ENCODE measurements around the gene SPEM2. TPM values are rescaled to one million over a fixed set of nuclear protein-coding genes. Genes with fewer than 3 reads are reported as not detected.

SPEM2 gene
- total RNA-seq, 1 experiment from 2014 or later = not detected

- Histone ChIP-seq H3K79me2 (ENCODE audit: insufficient read depth, low read length) (peaks cover 7% of the 10 kb centered on the region), H3K27ac (ENCODE audit: low read depth, low read length) (no peak overlapping the region), H3K4me2 (ENCODE audit: low read length) (no peak overlapping the region), H3K9ac (ENCODE audit: low read length) (no peak overlapping the region), H3K36me3 (ENCODE audit: control insufficient read depth in 1 of 2, insufficient read depth in 2 of 2, low read length in 2 of 2) (no peaks in the 10 kb centered on the region), H3K4me3 (replicated peaks in 1 of 2; ENCODE audit: low read depth in 1 of 2, low read length in 2 of 2) (no peak overlapping the region), H3K4me1 (ENCODE audit: control insufficient read depth in 1 of 2, insufficient read depth in 2 of 2, low read length in 2 of 2) (peaks cover 29 to 50% of the 10 kb centered on the region in 2 experiments), H3K9me3 (ENCODE audit: control insufficient read depth in 1 of 2, insufficient read depth in 1 of 2, low read depth in 1 of 2, low read length in 2 of 2) (no peaks in the 10 kb centered on the region), H2AFZ (ENCODE audit: low read depth, low read length, poor library complexity, severe bottlenecking) (no peak overlapping the region), H4K20me1 (ENCODE audit: insufficient read depth) (no peaks in the 10 kb centered on the region), H3K27me3 (ENCODE audit: insufficient read depth, low read length) (no peaks in the 10 kb centered on the region), H3K9me2 (ENCODE audit: insufficient read depth) (no peaks in the 10 kb centered on the region)
- TF ChIP-seq RAD21 (IDR thresholded peaks at IDR 0.05; ENCODE audit: low read depth) (no peak), CEBPB (IDR thresholded peaks at IDR 0.05; ENCODE audit: low read depth) (no peak), TCF7L2 (IDR thresholded peaks at IDR 0.05; ENCODE audit: borderline replicate concordance, extremely low read depth, insufficient read depth, insufficient read length) (no peak)
- ChIA-PET POLR2A (interaction anchor here (1.3 kb wide), 1 partner anchor 18 kb away, joined by 3 read pairs; no protein-coding TSS in a partner anchor), RAD21 (ENCODE audit: low non-redundant PET in 1 of 2, low total read pairs in 2 of 2, uncharacterized antibody in 2 of 2, unreplicated experiment in 2 of 2) (no interaction called here), CTCF (no interaction called here)
- DNase-seq (ENCODE audit: low read depth, low spot score) (no peak), ATAC-seq (no peak)
- intact Hi-C loops (cut with micrococcal nuclease) = no loop called here
- BruUV-seq (replicated peaks) = no TSS peak
These were observed 26.8 kb upstream of the SPEM2 start for GRCh38 chr17:7398612-7399011.

- ChIA-PET POLR2A (interaction anchor here (0.6 to 2.3 kb wide), 21 partner anchors 9 to 742 kb away, joined by 3 to 33 read pairs (median 3); partner anchors contain the start of genes ACAP1, MPDU1, PLSCR3 and POLR2A), RAD21 (ENCODE audit: low non-redundant PET in 1 of 2, low total read pairs in 2 of 2, uncharacterized antibody in 2 of 2, unreplicated experiment in 2 of 2) (interaction anchor here in 1 of 2 experiments (0.5 to 1.3 kb wide), 3 partner anchors 47 to 74 kb away, joined by 3 to 4 read pairs (median 3); partner anchors contain the start of gene NEURL4), CTCF (interaction anchor here (0.9 to 1.4 kb wide), 5 partner anchors 9 to 47 kb away, joined by 3 to 20 read pairs (median 5); partner anchors contain the start of genes PLSCR3, TMEM102 and TNK1)
- Histone ChIP-seq H2AFZ (ENCODE audit: low read depth, low read length, poor library complexity, severe bottlenecking) (no peak overlapping the region), H3K9me2 (ENCODE audit: insufficient read depth) (no peaks in the 10 kb centered on the region), H3K36me3 (ENCODE audit: control insufficient read depth in 1 of 2, insufficient read depth in 2 of 2, low read length in 2 of 2) (no peaks in the 10 kb centered on the region), H3K4me2 (ENCODE audit: low read length) (peak overlapping the region; percentile 81), H3K4me3 (replicated peaks in 1 of 2; ENCODE audit: low read depth in 1 of 2, low read length in 2 of 2) (peak overlapping the region; percentile 61 to 83), H3K9ac (ENCODE audit: low read length) (peak overlapping the region; percentile 69), H3K27ac (ENCODE audit: low read depth, low read length) (peak overlapping the region; percentile 70), H3K27me3 (ENCODE audit: insufficient read depth, low read length) (no peaks in the 10 kb centered on the region), H3K79me2 (ENCODE audit: insufficient read depth, low read length) (peaks cover 8% of the 10 kb centered on the region), H3K9me3 (ENCODE audit: control insufficient read depth in 1 of 2, insufficient read depth in 1 of 2, low read depth in 1 of 2, low read length in 2 of 2) (no peaks in the 10 kb centered on the region), H3K4me1 (ENCODE audit: control insufficient read depth in 1 of 2, insufficient read depth in 2 of 2, low read length in 2 of 2) (peaks cover 33 to 48% of the 10 kb centered on the region in 2 experiments), H4K20me1 (ENCODE audit: insufficient read depth) (no peaks in the 10 kb centered on the region)
- DNase-seq (ENCODE audit: low read depth, low spot score) (no peak), ATAC-seq (peak; percentile 6)
- intact Hi-C loops (cut with micrococcal nuclease) = no loop called here
- BruUV-seq (replicated peaks) = TSS peak; percentile 88
- TF ChIP-seq EZH2phosphoT487 (IDR thresholded peaks at IDR 0.05; ENCODE audit: borderline replicate concordance) (no peak), SIN3A (IDR thresholded peaks at IDR 0.05; ENCODE audit: low read depth) (peak; percentile 71; the same call in 1 of the 2 replicates)
These were observed 22.2 kb upstream of the SPEM2 start for GRCh38 chr17:7403043-7403726.

Data from HCT116 (cell line).